GM21526 (cell line): ENCODE data around the gene LRRC27.
"Not testable (repeated sequence)": the region's sequence is repeated elsewhere in the genome, so short reads cannot be mapped to it uniquely, and the experiment has no call there.

Source experiments
- ATAC-seq: cut with Tn5 transposase; IDR thresholded peaks from one replicate; pipeline ENCODE4 v1.9.1; 2021; ENCODE audit warnings: moderate library complexity; ENCODE audit not compliant: unreplicated experiment, low FRiP score

Gene LRRC27

DNA sequence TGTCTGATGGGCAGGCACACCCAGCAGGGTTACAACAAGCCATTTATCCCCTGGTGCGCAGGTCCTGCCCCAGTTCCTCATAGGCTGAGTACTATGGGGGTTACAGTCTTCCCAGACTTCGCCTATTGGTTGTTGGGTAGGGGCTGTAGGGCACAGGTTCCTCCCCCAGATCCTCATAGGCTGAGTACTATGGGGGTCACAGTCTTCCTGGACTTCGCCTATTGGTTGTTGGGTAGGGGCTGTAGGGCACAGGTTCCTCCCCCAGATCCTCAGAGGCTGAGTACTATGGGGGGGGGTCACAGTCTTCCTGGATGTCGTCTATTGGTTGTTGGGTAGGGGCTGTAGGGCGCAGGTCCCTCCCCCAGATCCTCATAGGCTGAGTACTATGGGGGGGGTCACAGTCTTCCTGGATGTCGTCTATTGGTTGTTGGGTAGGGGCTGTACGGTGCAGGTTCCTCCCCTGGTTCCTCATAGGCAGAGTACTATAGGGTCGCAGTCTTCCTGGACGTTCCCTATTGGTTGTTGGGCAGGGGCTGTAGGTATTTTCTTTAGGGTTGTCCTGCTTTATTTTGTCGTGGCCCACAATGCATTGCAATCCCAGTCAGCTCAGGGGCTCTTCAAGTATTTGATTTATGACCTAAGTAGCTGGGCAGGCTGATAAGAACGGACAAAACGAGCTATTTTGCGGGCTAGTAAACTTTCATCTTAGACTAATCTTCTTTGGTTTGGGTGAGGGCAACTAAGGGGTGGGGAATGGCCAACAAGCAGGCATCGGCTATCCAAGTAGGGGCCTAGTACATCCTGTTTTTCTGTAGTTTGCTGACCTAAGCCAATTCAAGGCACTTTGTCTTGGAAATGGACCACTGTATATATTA lies 3.4 kb downstream of the LRRC27 start:
- peak; percentile 26 for ATAC-seq

DNA sequence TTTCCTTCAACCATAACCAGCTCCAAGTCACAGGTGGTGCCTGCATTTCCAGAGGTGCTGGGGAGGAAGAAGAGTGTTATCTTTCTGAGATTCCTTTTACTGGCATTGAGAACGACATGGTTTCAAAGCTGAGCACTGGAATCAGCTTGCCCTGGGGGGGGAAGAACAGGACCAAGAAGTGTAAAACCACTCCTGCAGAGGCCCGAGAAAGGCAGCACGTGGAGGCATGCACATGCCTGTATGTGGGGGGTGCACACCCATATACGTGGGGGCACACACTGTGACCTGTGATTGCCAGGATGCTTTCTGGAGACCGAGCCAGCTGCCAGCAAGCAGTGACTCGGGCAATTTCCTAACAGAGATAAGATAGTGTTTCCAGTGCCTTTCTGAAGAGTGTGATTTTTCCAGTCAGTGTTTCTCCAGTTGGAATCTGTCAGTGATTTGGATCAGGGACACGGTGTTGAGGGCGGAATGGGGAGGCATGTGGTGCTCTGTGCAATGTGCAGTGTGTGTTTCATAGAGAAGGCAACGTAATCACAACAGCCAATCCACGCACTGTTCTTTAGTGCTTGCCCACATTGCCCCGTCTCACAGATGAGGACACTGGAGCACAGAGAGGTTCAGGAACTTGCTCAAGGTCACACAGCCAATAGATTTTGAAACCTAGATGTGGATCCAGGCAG lies 4.2 kb downstream of the LRRC27 start:
- no peak for ATAC-seq

DNA sequence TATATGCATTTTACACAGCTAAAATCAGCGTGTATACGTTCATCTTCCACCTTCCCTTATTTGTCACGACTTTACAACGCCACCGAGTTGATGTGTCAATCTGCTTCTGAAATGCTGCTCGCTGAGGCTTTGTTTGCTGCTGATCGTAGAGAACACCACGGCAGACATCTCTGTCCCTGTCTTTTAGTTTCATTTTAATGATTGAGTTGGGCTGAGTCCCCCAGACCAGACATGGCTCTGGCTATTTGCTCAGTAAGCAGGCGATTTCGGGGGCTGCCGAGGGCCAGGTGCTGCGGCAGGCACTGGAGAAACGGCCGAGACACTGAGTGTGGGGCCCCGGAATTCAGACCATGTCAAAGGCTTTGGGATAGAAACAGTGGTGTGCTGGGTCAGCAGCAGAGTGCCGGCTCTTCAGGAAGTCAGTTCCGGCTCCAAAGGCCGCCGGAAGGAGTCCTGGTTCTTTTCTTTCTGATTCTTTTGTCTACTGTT lies 5.0 kb downstream of the LRRC27 start:
- ATAC-seq = no peak

DNA sequence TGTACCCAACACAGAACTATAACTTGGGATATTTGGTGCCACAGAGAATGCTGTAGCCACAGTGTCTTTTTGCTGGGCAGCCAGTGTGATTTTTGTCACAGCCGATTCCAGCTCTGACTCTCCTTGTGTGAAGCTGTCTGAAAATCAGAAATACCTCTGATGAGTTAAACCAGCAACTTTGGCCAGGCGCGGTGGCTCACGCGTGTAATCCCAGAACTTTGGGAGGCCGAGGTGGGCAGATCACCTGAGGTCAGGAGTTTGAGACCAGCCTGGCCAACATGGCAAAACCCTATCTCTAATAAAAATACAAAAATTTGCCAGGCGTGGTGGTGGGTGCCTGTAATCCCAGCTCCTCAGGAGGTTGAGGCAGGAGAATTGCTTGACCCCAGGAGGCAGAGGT lies 5.9 kb downstream of the LRRC27 start:
- not testable (repeated sequence) for ATAC-seq

DNA sequence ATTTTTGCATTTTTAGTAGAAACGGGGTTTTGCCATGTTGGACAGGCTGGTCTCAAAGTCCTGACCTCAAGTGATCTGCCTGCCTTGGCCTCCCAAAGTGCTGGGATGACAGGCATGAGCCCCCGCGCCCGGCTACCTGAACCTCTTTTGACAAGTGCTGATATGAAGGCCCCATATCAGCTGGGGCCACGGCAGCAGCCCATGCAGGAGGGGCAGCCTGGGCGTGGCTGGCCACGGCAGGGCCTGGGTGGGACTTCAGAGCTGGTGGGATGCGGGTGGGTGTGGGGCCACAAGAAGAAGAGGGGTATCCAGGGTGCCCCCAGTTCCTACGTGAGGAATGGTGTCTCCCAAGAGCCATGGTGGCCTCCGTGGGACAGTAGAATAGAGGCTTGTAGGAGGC lies 6.9 kb downstream of the LRRC27 start:
- ATAC-seq = no peak

DNA sequence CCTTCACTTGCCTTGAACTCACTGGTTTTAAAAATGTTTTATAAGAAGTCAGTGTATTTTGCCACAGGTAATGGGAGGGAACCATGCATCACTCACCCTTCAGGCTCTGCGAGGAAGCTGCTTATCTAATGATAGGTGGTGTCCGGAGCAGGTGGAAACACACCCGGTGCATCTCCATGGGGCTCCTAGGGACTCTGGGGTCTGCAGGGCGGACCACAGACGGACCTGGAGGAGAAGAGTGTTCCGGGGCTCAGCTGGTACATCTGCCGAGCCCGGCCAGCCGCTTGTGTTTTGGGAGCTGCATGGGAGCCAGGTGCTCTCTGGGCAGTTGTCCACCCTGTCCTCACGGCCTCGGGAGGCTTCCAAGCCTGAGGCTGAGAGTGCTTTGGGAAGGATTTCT lies 7.3 kb downstream of the LRRC27 start:
- ATAC-seq = no peak

DNA sequence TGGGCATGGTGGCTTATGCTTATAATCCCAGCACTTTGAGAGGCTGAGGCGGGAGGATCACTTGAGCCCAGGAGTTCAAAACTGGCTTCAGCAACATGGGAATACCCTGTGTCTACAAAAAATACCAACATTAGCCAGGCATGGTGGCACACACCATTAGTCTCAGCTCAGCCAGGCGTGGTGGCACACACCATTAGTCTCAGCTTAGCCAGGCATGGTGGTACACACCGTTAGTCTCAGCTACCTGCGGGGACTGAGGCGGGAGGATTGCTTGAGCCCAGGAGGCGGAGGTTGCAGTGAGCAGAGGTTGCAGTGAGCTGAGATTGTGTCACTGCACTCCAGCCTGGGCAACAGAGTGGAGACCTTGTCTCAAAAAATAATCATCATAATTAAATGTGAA lies 9.0 kb downstream of the LRRC27 start:
- no peak for ATAC-seq

DNA sequence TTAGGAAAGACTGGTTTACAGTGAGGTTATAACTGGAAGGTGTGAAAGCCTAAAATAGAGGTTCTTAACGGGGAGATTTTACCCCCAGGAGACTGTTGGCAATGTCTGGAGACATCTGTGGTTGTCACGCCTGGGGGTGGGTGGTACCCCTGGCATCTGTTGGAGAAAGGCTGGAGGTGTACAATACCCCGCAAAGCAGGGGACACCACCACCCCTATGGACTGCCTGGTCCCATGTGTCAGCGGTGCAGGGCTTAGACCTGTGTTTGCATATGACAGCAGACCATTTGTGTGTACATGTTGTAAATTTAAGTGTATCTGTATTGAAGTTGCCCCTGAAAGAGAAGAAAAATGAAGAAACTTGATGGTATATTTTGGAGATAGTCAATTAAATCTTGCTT lies 9.8 kb downstream of the LRRC27 start:
- no peak for ATAC-seq

DNA sequence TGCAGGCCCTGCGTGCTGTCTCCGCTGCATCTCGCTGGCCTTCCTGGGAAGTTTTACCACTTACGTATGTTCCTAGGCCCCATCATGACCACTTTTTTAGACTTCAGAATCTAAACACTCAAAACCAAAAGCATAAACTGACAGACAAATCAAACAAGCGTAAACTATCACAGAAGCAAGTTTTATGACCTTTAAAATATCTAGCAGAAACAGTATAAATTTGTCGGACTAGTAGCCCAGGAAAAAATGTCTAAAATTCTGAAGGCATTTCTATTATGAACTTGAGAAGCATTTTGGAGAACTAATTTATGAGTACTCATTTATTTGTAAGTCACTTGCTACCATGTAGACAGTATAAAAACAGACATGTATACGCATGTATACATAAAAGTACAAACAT lies 10.6 kb downstream of the LRRC27 start:
- ATAC-seq = no peak

DNA sequence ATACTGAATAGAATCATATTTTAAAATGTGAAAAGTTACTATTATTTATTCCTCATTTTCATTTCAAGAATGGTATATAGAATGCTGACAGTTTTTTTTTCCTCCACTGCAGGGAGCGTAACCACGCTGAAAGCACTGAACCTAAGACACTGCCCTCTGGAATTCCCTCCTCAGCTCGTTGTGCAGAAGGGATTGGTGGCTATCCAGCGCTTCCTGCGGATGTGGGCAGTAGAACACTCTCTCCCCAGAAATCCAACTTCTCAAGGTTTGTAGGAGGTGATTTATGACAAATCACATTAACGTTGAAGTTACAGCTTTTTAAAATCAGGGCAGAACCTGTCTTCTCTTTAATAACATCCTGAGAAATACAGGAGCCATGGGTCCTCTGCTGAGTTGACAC lies 12.4 kb downstream of the LRRC27 start:
- ATAC-seq = no peak

DNA sequence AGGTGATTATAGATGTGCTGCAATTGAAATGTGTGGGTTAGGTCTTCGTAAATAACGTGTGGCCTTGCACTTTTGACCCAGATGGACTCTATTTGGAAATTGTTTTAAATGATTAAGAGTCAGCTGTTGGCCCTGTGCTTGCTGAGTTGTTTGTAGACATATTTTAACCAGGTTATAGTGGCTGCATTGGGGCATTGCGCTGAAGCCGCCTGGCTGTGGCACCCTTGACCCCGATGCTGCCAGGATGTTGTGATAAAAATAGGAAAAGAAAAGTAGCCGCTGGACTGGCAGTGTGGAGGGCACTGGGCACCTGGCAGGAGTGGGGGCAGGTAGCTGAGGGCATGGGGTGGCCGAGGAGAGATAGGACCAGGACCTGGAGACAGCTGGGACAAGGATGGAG lies 13.4 kb downstream of the LRRC27 start:
- ATAC-seq = no peak

DNA sequence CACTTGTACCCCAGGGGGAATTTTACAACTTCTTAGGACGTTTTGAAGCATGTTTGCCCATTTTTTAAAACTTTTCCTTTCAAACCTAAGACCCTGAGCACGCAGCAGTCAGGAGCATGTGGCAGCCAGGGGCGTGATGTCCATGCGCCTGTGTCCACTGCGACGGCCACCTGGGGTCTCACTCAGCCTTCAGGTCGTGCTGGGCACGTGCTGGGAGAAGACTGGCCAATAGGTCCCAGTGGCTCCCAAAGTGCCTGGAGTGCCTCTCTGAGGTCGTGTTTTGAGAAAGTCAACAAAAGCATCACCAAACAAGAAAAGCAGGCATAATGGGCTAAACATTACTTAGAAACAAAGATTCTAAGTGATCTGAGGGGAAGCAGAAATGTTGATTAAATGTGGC lies 14.8 kb downstream of the LRRC27 start:
- no peak for ATAC-seq

DNA sequence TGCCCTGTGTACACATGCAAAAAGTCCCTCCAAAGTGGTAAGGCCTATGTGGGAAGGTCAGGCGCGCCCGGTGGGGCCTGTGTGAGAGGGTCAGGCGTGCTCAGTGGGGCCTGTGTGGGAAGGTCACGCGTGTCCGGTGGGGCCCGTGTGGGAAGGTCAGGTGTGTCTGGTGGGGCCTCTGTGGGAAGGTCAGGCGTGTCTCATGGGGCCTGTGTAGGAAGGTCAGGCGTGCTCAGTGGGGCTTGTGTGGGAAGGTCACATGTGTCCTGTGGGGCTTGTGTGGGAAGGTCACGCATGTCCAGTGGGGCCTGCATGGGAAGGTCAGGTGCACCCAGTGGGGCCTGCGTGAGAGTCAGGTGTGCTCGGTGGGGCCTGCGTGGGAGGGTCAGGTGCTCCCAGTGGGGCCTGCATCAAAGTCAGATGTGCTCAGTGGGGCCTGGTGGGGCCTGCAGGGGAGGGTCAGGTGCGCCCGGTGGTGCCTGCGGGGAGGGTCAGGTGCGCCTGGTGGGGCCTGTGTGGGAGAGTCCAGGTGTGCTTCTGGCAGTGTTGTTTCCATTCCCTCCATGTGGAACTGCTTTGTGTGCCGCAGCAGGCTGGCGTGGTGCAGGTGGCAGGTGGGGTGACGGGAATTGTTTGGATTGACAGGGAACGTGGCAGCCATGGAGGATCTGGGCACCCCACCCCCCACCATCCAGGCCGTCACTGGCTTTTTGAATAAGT lies 15.4 kb downstream of the LRRC27 start:
- ATAC-seq = no peak

DNA sequence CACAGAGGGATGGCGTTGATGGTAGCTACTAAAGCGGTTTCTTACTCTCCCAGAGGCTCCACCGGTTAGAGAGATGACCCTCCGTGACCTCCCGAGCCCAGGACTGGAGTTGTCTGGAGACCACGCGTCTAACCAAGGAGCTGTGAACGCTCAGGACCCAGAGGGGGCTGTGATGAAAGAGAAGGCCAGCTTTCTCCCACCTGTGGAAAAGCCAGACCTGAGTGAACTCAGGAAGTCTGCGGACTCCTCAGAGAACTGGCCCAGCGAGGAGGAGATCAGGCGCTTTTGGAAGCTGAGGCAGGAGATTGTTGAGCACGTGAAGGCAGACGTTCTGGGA lies 15.9 kb downstream of the LRRC27 start:
- no peak for ATAC-seq

DNA sequence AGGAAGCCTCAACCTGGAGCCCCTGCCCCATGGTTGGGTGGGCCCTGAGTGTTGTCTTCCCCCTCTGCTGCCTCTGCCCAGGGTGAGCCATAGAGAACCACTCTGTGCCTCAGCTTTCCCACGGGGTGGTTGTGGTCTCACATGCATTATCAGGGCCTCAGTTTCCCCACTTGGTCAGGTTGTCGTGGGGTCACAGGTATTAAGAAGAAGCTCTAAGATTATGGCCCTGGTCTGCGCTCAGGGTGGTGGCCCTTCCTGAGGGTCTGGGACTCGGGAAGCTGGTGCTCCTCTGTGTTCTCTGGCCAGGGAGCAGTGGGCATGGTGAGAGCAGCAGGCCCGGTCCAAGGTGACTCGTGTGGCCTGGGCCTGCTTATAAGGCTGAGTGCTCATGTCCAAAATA lies 17.8 kb downstream of the LRRC27 start:
- no peak for ATAC-seq

DNA sequence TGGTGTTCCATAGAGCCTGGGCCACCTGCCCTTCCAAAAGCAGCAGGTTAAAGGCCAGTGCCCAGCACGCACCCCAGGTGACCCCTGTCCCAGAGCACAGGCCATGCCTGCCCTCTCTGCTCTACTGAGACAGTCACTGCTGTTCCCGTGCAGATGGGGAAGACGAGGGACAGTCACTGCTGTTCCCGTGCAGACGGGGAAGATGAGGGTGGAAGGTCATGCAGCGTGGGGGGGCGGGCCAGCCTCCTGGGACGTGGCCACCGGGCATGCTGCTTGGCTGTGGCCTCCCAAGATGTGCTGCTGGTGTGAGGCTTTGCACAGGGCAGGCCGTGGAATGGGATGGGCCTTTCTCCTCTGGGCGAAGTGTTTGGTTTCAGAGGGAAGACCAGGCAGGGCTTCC lies 18.4 kb downstream of the LRRC27 start:
- ATAC-seq = no peak

DNA sequence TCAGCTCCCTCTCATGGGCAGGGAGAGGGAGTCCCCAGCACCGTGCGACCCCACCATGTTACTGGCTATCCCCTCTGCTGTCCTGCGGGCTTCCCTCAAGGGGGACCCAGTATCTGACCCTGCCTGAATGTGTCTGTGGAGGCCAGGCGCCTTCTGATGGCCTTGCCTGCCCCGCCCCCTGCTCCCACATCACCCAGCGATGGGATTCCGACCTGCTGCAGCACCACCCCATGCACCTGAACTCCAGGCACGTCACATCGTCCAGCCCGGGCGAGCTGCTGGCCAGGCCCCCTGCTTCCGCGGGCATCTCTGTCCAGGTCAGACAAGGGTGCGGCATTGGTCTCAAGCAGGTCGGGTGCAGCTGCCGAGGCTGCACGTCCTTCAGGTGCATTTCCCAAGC lies 19.0 kb downstream of the LRRC27 start:
- ATAC-seq = no peak

DNA sequence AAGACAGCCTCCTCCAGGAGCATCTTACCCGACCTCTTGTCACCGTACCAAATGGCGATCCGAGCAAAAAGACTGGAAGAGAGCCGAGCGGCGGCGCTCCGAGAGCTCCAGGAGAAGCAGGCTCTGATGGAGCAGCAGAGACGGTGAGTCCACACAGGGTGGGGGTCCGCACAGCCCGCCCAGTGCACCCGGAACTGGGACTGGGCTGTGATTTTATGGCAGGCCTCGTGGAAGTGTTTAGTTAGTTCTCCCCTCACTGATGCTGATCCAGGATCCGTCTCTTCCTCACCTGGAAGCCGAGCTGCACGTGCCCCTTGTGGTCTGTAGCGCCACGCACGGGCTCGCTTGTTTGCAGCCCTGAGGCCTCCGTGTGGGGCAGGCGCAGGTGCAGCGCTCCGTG lies 19.6 kb downstream of the LRRC27 start:
- no peak for ATAC-seq

DNA sequence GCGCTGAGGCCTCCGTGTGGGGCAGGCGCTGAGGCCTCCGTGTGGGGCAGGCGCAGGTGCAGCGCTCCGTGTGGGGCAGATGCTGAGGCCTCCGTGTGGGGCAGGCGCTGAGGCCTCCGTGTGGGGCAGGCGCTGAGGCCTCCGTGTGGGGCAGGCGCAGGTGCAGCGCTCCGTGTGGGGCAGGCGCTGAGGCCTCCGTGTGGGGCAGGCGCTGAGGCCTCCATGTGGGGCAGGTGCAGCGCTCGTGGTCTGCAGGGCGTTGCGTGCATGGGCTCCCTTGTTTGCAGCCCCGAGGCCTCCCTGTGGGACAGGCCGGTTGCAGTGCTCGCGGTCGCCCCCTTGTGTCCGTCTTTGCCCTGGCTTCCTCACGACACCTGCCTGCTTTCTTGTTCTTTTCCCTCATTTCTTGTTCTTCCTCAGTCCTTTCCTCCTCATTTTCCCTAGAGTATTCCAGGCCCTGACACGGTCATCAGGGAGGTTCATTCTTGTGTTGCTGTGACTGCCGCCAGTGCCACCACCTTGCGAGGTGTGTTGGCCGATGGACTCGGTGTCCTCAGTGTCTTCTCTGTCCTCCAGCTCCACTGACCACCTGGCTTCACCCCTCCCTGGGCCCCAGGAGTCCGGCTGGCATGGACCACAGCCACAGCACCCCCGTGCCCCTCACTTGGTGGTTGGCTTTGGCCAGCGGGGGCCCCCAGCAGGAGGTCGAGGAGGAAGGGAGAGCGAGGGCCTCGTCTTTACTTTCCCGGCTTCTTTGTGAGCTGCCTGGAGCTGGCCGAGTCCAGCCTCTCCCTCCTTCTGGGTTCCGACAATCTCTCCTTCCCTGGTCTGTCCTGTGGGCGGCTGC lies 20.7 kb downstream of the LRRC27 start:
- ATAC-seq = not testable (repeated sequence)
